Hepatocyte (in vitro differentiated cells): ENCODE measurements around the gene CPZ.

Experiments used
- EZH2 ChIP-seq: fragments of 200-600 bp; sonication (generic); IDR thresholded peaks from 2 replicates; pipeline ENCODE4 v1.6.1; 2016; ENCODE audit warnings: antibody characterized with exemption, mild to moderate bottlenecking, borderline replicate concordance
- EZH2phosphoT487 ChIP-seq: fragments of 200-600 bp; sonication (generic); IDR thresholded peaks from one replicate; pipeline ENCODE4 v1.6.1; 2018; ENCODE audit warnings: antibody characterized with exemption, mild to moderate bottlenecking, low read depth, moderate library complexity; ENCODE audit not compliant: unreplicated experiment, severe bottlenecking
- TF ChIP-seq, protein P1 (sequence below): fragments of 200-600 bp; sonication (generic); IDR thresholded peaks from 2 replicates; pipeline ENCODE4 v1.5.1; 2016; ENCODE audit warnings: antibody characterized with exemption, mild to moderate bottlenecking; ENCODE audit not compliant: poor library complexity

DNA sequence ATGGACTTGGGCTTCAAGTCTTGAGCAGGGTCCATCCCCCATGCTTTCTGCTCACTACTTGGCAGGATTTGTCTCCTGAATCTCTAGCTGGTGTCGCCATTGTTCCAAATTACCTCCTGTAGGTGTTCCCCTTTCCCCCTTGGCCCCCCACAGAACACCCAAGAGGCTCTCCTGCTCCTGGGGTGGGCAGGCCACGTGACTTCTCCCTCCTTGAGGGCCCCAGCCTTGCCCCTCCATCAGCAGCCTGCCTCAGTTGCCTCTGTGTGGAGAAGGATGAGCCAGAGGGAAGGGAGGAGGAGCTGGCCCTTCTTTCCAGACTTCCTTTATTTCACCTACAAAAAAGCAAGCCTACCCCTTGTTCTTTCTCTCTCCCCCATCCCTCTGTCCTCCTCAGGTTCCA is 10.5 kb upstream of the CPZ start:
- TF ChIP-seq EZH2phosphoT487, result no peak
- no peak for TF ChIP-seq EZH2
- TF ChIP-seq, protein P1, sequence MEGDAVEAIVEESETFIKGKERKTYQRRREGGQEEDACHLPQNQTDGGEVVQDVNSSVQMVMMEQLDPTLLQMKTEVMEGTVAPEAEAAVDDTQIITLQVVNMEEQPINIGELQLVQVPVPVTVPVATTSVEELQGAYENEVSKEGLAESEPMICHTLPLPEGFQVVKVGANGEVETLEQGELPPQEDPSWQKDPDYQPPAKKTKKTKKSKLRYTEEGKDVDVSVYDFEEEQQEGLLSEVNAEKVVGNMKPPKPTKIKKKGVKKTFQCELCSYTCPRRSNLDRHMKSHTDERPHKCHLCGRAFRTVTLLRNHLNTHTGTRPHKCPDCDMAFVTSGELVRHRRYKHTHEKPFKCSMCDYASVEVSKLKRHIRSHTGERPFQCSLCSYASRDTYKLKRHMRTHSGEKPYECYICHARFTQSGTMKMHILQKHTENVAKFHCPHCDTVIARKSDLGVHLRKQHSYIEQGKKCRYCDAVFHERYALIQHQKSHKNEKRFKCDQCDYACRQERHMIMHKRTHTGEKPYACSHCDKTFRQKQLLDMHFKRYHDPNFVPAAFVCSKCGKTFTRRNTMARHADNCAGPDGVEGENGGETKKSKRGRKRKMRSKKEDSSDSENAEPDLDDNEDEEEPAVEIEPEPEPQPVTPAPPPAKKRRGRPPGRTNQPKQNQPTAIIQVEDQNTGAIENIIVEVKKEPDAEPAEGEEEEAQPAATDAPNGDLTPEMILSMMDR, result no peak
